GM06990 (cell line): ENCODE measurements around the gene STARD7.

Source experiments
- DNase-seq: peaks from one replicate; pipeline ENCODE4 v3.0.0-alpha.2; 2011; ENCODE audit not compliant: insufficient read length; ENCODE audit errors: extremely low read depth
- H3K27me3 ChIP-seq: replicated peaks from 2 replicates; pipeline ENCODE4 v1.6.0; 2011; ENCODE audit warnings: low read length; ENCODE audit not compliant: control insufficient read depth, insufficient read depth
- H3K36me3 ChIP-seq: 2 replicates; pipeline ENCODE4 v1.5.1; 2011; ENCODE audit warnings: low read length; ENCODE audit not compliant: control insufficient read depth, insufficient read depth
- H3K4me3 ChIP-seq: replicated peaks from 2 replicates; pipeline ENCODE4 v1.5.1; 2011; ENCODE audit warnings: low read depth, mild to moderate bottlenecking, control low read depth, low read length
- CTCF ChIP-seq: IDR thresholded peaks from 2 replicates; pipeline ENCODE4 v1.5.1; 2011; ENCODE audit warnings: low read length, control low read depth, mild to moderate bottlenecking, inconsistent platforms; ENCODE audit not compliant: insufficient read depth, poor library complexity, severe bottlenecking

The STARD7 gene

DNA sequence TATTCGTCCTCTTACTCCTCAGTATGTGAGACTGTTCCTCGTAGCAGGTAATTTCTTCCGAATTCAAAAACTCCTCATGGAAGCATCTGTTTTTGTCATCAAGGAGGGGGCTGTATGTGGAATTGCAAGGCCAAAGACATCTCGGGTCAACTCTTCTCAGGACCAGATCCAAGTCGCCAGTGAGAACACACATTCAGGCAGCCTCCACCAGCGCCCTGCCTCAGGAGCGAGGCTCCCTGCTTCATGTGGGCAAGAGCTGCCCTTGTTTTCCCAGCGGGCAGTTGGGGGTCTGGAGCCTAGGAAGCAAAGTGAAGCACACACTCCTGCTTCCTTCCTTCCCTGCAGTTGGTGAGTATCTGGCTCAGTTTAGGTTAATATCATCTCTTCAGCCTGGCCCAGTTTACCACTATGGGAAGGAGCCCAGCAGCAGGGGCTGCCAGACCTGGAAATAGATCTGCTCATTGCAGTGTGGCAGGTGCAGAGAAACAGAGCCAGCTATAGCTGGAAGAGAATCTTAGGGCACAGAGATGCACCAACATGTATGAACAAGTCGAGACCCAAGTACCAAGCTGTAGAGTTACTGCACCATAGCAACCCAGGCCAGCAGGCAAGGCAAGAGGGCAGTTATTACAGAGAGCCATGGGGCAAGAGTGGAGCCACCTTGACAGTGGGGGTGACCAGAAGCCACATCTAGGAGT lies 31.9 kb upstream of the STARD7 start:
- DNase-seq = no peak
- no peak overlapping the region for H3K4me3 ChIP-seq
- no peak for TF ChIP-seq CTCF
- peaks cover 1% of the 10 kb centered on the region; the same call in 1 of the 2 replicates for H3K36me3 ChIP-seq
- no peaks in the 10 kb centered on the region for H3K27me3 ChIP-seq

DNA sequence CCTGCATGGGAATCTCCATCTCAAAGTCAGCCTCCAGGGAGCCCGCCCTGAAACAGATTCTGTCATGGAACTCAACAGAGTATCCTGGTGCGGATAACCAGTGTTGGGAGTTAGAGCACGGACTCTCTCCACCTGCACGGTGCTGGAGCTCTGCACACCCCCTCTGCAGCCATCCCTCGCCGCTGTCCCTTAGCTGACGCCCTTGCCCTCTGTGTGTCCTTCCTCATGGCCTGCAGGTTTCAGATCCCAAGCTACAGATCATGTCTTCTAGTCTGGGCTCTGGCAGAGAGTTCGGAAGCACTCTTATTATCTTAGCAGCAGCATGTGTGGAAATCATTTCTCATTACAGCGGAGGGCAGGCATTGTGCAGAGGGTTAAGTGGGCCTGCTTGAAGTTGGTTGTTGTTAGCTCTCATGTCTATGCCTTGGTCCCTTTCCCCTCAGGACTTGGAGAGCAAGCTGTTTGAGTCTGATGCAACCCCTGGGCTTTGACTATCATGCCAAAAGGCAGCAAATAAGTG lies 31.2 kb upstream of the STARD7 start:
- Histone ChIP-seq H3K27me3 (no peaks in the 10 kb centered on the region), H3K4me3 (no peak overlapping the region), H3K36me3 (peaks cover 1% of the 10 kb centered on the region; the same call in 1 of the 2 replicates)
- no peak for TF ChIP-seq CTCF
- DNase-seq = no peak

DNA sequence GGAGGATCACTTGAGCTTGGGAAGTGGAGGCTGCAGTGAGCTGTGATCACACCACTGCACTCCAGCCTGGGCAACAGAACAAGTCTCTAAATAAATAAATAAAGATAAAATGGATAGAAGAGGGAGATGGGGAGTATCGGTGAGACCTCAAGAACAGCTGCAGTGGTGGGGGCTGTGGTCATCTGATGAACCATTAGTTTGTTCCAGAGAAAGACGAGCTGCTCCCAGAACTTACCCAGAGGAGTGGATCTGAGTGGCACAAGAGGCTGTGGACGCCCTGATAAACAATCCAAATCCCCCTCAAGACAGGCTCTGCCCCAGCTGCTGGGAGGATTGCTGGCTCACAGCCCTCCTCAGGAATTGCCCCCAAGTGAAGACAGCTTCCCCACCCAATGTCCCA lies 30.5 kb upstream of the STARD7 start:
- Histone ChIP-seq H3K27me3 (no peaks in the 10 kb centered on the region), H3K4me3 (no peak overlapping the region), H3K36me3 (peaks cover 1% of the 10 kb centered on the region; the same call in 1 of the 2 replicates)
- no peak for TF ChIP-seq CTCF
- DNase-seq = no peak

GRCh38 chr2:96238266-96238665 lies 29.6 kb upstream of the STARD7 start:
- Histone ChIP-seq H3K27me3 (no peaks in the 10 kb centered on the region), H3K4me3 (no peak overlapping the region), H3K36me3 (peaks cover 1% of the 10 kb centered on the region; the same call in 1 of the 2 replicates)
- no peak for TF ChIP-seq CTCF
- no peak for DNase-seq

- no peak for DNase-seq
- TF ChIP-seq CTCF = no peak
- peaks cover 1% of the 10 kb centered on the region; the same call in 1 of the 2 replicates for H3K36me3 ChIP-seq
- no peaks in the 10 kb centered on the region for H3K27me3 ChIP-seq
- H3K4me3 ChIP-seq = no peak overlapping the region
These were observed 28.3 kb upstream of the STARD7 start for GRCh38 chr2:96236882-96237281.
